Stimulated activated CD8-positive, alpha-beta memory T cell treated with anti-CD3 and anti-CD28 coated beads, Interleukin-15, amount 100 ng/mL, for 4 hours (primary cell): ENCODE data around the gene PCSK2.

Source experiments
- DNase-seq, 2 donors: peaks; one replicate each; pipeline ENCODE4 v3.0.0-alpha.2; 2020; ENCODE audit warnings: low read depth in 2 of 2

Gene PCSK2

DNA sequence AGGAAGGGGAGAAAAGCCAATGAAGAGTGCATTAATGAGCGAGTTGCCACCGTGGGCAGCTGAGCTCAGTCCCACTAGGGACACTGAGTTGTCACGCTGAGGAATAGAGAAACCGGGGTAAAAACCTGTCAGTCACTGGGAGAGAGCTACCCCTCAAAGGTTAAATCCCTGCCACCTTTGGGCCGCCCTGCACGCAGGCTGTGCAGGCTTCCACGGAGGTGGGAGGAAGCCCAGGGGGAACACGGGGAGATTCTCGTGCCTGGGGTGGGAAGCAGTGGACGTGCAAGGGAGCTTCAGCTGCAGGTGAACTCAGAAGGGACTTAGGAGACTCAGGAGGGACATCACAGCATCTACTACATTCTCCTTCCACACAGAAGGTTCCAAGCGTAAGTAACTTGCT is 253.9 kb downstream of the PCSK2 start:
- DNase-seq = no peak

DNA sequence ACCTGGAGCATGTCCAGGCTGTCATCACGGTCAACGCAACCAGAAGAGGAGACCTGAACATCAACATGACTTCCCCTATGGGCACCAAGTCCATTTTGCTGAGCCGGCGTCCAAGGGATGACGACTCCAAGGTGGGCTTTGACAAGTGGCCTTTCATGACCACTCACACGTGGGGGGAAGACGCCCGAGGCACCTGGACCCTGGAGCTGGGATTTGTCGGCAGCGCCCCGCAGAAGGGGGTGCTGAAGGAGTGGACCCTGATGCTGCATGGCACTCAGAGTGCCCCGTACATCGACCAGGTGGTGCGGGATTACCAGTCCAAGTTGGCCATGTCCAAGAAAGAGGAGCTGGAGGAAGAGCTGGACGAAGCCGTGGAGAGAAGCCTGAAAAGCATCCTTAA is 254.8 kb downstream of the PCSK2 start:
- no peak for DNase-seq

DNA sequence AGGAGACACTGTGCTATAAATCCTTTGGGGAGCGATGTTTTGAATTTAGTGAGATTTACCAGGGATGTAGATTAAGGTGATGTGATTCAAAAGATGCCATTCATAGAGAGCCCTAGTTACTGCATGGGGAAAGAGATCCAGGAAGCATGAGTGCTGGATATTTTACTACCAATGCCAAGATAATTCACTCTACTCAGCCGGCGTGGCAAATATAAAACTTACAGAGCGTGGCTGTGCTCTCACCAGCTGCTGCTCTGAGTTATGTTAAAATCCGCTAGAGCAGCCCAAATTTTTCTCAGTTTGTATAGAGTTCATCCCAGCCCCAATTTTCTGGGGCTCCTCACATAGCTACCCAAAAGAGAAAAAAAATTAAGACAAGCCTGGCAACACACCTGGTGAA is 255.7 kb downstream of the PCSK2 start:
- no peak for DNase-seq

DNA sequence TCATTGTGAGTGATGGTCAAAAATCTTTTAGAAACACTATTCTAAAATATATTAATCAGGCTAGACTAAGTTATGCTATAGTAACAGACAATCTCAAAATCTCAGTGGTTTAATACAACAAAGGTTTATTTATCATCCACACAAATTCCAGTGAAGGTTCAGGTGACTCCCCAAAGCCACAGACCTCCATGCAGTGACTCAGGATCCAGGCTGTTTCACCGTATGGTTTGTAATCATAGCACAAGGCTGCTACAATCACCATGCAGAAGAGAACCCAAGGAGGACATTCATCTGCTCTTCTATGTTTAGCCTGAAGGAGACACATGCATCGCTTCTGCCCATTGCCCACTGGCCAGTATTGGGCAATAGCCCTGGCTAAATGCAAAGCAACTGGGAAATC is 258.2 kb downstream of the PCSK2 start:
- DNase-seq = no peak

DNA sequence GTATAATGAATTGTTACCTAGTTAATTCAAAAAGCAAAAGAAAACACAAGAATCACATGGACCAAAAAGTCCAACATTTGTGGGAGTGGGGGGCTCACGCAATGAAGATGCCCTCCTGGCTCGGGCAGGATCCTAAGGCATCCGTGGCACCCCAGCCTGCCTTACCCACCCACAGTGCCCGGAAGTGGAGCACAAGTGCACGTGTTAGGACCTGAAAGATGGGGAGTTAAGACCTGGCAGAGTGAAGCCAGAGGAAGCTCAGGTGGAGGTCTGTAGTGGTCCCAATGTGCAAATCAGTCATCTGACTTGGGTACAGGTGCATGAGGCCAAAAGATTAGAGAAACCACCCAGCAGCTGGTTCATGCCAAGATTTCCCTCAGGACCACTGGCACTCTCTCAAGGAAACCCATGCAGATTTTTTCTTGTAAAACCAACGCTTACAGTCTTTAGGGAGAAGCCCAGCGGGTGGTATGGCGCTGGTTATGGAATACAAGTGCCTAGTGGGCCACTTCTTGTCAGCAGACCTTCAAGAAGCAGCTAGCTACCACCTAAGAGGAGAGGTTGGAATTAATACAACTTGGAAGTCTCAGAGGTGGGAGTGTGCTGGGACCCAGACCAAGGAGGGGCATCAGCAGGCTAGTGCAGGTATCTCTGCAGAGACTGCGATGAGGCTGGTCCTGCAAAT is 262.2 kb downstream of the PCSK2 start:
- no peak for DNase-seq

DNA sequence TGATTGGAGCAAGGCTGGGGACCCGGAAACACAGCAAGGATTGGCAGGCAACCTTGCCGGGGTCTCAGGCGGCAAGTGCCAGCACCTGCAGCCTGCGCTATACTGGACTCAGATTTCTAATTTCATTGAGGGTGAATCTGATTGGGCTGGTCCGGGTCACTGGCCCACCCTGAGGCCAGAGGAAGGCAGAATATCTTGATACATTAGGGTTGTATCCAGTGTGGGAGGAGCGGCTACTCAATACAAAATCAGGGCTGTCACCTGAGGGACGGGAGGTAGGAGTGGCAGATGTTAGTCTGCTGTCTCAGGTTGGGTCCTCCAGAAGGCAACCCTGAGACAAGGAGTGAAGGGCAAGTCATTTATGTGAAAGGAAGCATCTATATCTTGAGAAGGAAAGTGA is 263.7 kb downstream of the PCSK2 start:
- DNase-seq = no peak

DNA sequence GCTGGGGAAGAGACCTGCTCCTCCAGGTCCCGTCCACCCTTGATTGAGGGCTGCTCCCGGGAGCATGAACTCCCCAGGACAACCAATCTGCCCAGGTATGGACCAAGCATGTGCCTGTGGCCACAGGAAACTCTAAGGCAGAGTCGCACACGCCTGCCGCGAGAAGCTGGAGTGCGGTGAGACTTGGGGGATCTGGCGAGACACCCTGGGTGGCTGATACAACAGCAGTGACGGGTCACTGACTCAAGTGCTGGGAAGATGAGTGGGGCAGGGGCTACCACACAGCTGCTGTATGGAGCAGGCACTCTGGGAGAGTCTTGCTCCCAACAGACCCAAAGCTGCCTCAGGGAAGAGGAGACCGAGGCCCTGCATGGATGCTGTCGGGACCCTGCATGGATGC is 264.2 kb downstream of the PCSK2 start:
- no peak for DNase-seq

DNA sequence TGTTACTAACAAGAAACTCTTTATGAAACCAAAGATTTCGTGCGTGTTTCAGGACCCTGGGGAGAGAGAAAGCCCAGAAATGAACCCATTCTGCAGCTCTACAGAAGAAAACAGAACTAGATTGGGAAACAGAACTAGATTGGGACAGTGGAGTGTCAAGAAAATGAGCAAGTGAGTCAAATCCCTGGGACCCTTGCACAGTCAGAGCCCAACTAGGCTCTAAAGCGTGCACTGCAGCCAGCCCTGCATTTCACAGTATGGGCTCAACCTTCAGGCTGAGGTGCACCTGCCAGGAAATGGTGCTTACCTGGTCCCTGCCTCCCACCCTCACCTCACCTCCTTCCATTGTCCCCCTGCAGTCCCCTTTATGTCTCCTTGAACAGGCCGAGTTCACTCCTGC is 264.6 kb downstream of the PCSK2 start:
- no peak for DNase-seq

DNA sequence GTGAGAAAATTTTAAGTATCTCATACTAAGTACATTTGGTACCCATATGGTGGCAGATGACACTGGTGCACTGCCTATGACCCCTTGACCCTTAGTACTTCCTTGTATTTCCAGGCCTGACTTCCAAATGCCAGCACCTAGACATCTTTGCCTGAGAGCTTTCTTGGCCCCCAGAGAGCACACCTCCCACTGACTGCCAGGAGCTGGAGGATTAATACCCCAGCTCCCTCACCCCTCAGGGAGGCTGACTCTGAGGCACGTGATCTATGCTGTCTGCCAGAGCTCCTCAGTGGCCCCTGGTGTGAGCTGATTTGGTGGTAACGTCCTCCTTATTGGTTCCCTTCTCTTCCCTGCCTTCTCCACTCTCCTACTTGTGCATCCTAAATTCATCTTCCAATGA is 266.3 kb downstream of the PCSK2 start:
- no peak for DNase-seq

DNA sequence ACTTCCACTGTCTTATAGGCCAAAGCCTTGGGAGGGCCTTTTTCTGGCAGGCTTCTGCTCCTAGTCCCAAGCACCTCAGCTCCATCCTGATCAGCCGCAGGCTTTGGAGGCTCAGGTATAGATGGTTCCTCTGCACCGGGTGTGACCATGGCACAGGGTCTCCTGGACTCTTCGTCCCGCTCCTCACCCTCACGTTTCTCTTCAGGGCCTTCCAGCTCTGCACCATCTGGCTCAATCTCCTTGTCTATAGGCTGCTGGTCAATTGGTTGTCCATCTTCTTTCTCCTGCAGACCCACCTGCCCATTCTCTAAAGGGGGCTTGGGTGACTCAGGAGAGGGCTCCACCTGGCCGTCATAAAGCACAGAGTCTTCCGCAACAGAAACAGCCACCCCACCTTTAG is 267.4 kb downstream of the PCSK2 start:
- no peak for DNase-seq

DNA sequence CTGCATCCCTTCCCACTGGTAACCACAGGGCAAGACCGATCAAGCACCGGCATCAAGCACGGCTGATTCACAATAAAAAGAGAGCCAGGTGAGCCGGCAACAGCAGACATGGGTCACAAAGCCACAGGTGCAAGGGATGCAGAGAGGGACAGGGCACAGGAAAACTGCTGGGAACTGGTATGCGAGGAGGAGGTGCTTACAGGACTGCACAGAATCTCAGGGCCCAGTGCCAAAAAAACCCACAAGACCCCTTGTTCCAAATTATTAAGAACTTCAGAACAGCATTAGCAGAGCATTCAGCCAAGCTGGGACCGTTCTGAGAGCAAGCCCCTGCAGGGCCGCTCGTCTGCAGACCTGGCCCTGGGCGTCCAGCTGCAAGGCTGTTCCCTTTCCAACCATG is 269.0 kb downstream of the PCSK2 start:
- DNase-seq = no peak

DNA sequence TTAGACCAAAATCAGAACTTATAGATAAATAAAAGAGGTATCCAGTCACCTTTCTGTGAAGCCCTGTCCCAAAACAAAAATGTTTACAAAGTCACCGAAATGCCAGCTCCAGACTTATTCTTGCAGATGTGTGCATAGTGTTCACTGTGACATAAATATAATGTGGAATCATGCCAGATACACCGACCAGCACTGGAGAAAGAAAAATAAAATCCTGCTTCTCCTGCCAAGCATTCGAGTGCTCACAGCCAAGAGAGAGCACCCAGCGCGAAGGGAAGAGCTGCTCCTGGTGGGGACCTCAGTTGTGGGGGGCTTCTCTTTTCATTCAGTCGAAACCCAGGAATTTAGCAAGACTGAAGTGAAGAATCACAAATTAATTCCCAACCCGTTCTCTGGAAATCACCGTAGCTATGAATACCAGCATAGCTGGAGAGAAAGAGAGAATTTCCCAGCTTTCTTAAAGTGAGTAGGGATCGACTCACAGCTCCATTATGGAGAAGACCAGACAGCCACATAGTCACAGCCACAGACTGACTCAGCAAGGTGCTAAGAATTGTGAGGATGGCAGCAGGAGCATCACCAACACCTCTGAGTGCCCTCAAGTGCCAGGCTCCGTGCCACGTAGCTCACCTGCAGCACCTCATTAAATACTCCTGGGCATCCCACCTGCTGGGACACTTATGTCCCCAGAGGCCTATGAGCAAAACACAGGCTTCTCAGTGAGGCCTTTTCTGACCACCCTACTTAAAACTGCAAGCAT is 271.2 kb downstream of the PCSK2 start:
- no peak for DNase-seq

DNA sequence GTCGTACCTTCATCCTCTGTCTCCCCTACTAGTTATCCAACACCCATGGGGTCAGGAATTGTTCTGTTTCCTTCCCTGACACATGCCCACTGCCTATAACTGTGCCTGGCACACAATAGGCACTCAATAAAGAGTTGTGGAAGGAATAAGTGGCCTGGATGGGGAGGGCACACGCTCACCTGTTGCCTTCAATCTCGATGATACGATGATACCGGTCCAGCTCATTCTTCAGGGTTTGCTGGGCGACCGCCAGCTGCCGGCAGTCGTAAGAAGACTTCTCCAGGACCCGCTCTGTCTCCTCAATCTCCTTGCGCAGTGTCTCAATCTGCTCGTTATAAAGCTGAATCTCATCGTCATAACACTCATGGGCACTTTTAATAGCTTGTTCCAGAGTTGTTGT is 271.8 kb downstream of the PCSK2 start:
- DNase-seq = no peak

DNA sequence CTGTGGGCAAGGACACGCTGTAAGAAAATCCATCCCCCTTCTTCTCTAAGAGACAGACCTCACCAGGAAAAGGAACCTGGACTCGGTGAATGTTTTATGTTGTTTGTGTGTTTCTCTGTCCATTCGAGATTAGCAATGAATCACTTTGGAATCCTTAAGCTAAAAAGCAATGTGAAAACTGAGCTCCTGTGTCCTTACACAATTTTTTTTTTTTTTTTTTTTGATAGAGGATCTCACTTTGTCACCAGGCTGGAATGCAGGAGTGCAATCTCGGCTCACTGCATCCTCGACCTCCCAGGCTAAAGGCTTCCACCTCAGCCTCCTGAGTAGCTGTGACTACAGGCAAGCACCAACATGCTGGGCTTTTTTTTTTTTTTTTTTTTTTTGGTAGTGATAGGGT is 272.2 kb downstream of the PCSK2 start:
- no peak for DNase-seq

DNA sequence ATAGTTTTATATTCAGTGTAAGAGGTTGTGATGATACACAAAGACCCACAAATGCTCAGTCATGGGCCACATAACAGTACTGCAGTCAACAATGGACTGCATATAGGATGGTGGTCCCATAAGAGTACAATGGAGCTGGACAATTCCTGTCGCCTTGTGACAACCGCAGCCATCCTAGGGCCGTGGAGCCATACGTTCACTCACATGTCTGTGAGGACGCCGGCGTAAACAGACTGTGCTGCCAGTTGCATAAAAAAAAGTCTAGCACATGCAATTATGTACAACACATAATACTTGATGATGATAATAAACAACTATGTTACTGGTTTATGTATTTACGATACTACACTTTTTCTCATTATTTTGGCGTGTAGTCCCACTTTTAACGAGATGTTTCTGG is 273.4 kb downstream of the PCSK2 start:
- DNase-seq = no peak

DNA sequence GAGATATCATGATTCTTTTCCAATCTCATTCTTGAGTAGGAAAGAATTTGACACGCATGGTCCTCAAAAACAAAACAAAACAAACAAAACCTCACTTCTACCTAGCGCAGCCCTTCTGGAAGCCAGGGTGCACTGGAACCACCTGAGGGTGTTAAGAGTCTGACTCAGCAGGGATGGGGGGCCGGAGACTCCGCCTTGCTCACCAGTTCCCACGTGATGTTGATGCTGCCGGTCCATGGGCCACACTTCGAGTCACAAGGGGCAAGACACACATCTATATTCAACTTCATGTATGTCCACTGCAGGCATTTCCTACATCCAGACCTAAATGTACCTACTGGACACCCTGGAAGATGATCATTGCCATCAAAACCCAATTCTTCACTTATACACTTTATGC is 274.0 kb downstream of the PCSK2 start:
- DNase-seq = no peak

DNA sequence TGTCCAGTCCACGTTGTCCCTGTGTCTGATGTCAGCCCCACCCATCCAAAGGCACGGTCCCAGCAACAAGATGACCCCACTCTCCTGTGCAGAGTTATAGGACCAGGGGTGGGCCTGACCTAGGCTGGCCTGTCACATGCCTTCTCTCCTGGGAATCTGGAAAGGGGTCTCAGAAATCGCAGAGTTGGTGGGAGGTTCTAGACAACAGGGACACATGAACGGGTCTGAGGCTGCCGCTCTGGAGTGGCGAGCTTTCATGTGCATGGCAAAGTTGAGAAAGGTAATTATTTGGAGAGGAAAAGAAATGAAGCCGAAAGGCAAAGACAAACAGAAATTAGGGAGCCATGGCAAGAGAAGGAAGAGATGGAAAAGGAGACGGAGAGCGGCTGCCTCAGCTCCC is 274.9 kb downstream of the PCSK2 start:
- DNase-seq = no peak

DNA sequence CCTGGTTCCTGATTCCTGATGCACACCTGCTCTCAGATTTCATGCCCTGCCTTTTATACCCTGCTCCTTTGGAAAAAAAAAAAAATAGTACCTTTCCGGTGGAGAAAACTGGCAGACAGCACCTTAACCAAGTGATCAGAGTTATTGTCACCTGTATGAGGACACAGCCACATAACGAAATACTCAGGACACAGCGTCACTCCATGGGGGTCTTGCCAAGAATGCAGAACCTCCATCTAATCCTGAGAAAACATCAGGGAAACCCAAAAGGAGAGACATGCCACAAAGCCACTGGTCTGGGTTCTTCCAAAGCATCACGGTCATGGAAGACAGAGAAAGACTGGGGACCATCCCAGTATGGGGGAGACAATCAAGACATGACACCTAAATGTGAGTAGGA is 275.3 kb downstream of the PCSK2 start:
- no peak for DNase-seq

DNA sequence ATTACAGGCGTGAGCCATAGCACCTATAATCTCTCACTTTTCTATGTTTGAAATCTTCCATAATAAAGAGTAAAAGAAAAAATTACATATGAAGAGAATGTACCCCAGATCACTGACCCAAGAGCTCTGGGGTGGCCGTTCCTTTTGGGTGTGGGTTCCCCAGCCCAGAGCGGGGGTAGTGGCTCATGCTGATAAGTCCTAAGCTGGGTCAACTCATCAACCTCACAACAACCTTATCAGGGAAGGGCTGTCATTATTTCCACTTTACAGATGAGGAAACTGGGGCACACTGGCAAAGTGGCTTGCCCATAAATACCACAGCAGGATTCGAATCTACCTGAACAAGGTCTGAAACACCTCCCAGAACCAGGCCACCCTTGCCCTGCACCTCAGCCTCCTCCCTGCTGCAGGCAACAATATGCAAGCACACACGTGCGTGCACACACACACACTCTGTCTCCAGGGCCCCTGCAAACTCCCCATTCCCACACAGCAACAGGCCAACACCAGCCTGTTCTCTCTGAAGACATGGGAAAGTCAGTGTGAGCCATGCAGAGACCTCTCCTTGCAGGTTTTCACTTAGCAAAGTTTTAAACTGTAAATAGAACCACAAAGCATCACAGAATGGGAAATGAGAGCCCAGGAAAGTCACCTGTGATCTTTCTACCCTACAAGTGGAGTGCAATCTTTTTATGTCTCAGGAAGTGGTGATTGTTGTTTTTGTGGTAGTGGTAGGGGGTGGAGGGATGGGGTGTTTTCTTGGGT is 276.6 kb downstream of the PCSK2 start:
- no peak for DNase-seq

DNA sequence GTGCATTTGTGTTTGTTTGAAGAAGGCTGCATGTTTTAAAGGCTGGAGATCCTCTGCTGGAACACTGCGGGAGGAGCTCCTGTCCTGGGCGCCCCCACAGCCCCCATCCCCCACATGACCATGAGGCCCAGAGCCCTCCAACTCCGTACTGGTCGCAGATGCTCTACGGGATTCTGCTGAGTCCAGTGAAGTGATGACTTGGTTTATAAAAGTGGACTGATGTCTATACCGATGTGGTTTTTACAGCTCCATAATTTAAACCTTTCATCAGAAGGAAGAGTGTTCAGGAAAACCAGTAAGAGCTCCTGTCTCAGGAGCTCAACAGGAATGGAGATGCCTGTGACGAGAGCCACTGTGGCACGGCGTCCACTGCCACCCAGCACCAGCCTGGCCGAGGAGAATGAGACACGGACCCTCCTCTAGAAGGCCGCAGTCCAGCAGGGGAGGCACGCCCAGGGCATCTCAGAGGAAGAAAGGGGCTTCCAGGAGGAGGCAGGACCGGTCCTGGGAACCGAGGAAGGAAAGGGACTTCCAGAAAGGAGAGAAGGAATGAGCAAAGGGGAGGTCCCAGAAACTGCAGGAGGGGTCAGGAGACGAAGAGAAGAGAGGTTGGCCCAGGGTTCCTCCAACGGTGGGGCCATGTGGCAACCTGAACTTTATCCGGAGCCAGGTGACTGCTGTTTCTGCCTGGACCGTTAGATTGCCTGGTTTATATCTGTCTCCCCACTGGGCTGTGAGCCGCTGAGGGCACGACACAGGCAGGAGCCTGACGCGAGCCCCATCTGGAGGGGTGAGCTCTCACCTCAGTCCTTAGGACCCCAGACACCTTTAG is 277.4 kb downstream of the PCSK2 start:
- no peak for DNase-seq

DNA sequence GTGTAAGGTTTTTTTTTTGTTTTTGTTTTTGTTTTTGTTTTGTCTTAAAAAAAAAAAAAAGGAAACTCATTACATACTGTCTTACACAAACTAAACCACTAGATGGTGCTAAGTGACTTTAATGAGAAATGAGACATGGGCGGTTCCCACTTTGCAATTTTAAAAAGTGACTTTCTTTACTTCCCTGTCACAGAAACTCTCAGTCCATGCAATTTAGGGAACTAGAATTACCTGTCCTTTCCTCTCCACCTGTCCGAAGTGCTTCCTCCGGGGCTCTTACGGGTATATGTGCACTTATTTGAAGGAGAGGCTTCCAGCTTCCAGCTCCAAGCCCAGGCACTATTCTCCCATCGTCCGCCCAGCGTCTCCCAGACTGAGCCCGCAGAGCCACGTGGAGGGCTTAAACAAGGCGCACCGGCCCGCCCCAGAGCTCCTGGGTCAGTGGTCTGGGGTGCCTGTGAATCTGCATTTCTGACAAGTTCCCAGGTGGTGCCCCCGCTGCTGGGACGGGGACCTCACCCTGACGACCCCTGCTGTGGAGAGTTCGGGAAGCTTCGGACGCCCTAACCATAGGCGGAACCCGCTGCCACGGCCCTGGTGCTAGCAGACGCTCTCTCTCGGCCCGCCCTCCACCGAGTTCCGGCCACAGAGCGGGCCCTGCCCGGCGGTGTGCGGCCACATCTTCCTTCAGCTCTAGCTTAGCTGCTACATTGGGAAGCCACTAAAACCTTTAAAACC is 278.2 kb downstream of the PCSK2 start:
- peak; percentile 10 to 35 for DNase-seq
